K562 (cell line): ENCODE measurements around the gene SPATS2.

Source experiments
- EZH2 ChIP-seq: IDR thresholded peaks from 2 replicates; pipeline ENCODE4 v1.6.1; 2012; ENCODE audit warnings: low read depth, mild to moderate bottlenecking, inconsistent platforms, low read length, borderline replicate concordance
- NFIC ChIP-seq: fragments of 450-650 bp; IDR thresholded peaks from 2 replicates; pipeline ENCODE4 v1.6.1; 2017; ENCODE audit warnings: mild to moderate bottlenecking, inconsistent platforms
- RAD21 ChIP-seq, 2 experiments: fragments of 250-450 bp in 1 of 2; fragments of 450-650 bp in 1 of 2; sonication (Bioruptor Pico) in 1 of 2; formaldehyde crosslinking in 1 of 2; IDR thresholded peaks in 1 of 2; conservative IDR thresholded peaks in 1 of 2; 2 replicates each; pipeline versions ENCODE4 v1.4.0 to v1.8.0; 2020 to 2022; ENCODE audit warnings: mild to moderate bottlenecking in 2 of 2, moderate library complexity in 1 of 2
- RNF2 ChIP-seq: sonication (generic); IDR thresholded peaks from 2 replicates; pipeline ENCODE4 v1.6.1; 2016
- RREB1 ChIP-seq: fragments of 250-450 bp; sonication (Bioruptor Pico); IDR thresholded peaks from 2 replicates; pipeline ENCODE4 v1.4.0; 2020
- TAF7 ChIP-seq: fragments of 450-650 bp; IDR thresholded peaks from 2 replicates; pipeline ENCODE4 v1.6.1; 2016; ENCODE audit warnings: missing genetic modification characterization, missing compliant biosample characterization
- ZBTB17 ChIP-seq: fragments of 450-650 bp; formaldehyde crosslinking; IDR thresholded peaks from 2 replicates; pipeline ENCODE4 v1.4.0; 2020; ENCODE audit warnings: mild to moderate bottlenecking
- TF ChIP-seq, protein P1 (sequence below), 3 experiments: IDR thresholded peaks in 2 of 3; conservative IDR thresholded peaks in 1 of 3; 2 replicates each; pipeline ENCODE4 v1.5.1; 2011 to 2012; ENCODE audit warnings: low read length in 3 of 3, mild to moderate bottlenecking in 3 of 3, control low read depth in 2 of 3, improper control_type of control experiment in 1 of 3, inconsistent platforms in 1 of 3, low read depth in 1 of 3, mixed read lengths in 1 of 3, moderate library complexity in 1 of 3; ENCODE audit not compliant: insufficient read depth in 2 of 3

- TF ChIP-seq RNF2 (no peak), EZH2 (no peak), NFIC (no peak), ZBTB17 (CRISPR knock-in tag) (no peak), RREB1 (no peak), RAD21 (CRISPR knock-in tag; conservative IDR thresholded peaks at IDR 0.05 in 1 of 2, IDR thresholded peaks at IDR 0.05 in 1 of 2) (no peak), TAF7 (tag) (no peak)
- TF ChIP-seq, protein P1, sequence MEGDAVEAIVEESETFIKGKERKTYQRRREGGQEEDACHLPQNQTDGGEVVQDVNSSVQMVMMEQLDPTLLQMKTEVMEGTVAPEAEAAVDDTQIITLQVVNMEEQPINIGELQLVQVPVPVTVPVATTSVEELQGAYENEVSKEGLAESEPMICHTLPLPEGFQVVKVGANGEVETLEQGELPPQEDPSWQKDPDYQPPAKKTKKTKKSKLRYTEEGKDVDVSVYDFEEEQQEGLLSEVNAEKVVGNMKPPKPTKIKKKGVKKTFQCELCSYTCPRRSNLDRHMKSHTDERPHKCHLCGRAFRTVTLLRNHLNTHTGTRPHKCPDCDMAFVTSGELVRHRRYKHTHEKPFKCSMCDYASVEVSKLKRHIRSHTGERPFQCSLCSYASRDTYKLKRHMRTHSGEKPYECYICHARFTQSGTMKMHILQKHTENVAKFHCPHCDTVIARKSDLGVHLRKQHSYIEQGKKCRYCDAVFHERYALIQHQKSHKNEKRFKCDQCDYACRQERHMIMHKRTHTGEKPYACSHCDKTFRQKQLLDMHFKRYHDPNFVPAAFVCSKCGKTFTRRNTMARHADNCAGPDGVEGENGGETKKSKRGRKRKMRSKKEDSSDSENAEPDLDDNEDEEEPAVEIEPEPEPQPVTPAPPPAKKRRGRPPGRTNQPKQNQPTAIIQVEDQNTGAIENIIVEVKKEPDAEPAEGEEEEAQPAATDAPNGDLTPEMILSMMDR (IDR thresholded peaks at IDR 0.05 in 2 of 3, conservative IDR thresholded peaks at IDR 0.05 in 1 of 3; ENCODE audit: insufficient read depth in 2 of 3, low read depth in 1 of 3, low read length in 3 of 3): no peak
These were observed 176.9 kb downstream of the SPATS2 start for GRCh38 chr12:49543914-49544815.
